ENCODE results near the gene SH3BGRL3. TPM values are rescaled to one million over a fixed set of nuclear protein-coding genes. Genes with fewer than 3 reads are reported as not detected.

Gene SH3BGRL3
- polyA plus RNA-seq, 1 donor from 2014 or later, result 12.8 TPM

DNA sequence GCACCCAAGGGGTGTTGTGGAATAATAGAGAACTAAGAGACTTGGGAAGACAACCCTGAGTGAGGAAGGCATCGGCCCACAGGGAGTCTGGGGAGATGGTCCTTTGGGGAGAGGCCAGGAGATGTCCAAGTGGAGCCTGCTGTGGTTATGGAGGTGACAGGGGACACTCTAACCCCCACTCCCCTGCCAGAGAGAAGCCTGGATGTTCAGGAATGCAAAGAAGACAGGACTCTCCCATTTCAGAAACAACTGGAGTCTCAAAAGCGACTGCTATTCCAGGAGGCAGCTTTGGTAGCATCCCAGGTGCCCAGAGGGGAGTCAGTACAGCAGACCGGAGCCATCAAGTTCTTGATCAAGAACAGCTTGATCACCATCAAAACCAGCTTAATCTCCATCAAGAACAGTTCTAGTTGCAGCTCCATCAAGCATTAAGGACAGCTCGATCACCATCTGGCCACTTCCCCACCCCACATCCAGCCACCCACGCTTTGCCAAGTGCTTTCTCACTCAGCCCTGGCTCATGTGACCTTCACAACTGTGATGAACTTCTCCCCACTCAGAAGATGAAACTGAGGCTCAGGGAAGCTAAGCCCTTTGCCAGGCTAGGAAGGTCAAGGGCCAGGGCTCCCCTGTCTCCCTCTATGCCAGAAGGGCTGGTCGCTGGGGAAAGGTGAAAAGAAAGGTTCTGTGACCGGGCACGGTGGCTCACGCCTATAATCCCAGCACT is 38.6 kb downstream of the SH3BGRL3 start:
- no peaks in the 10 kb centered on the region for H3K9me3 ChIP-seq (ENCODE audit: low read length)
- no peaks in the 10 kb centered on the region for H3K27me3 ChIP-seq (ENCODE audit: insufficient read depth, low read depth, low read length)
- no peaks in the 10 kb centered on the region for H3K36me3 ChIP-seq (ENCODE audit: insufficient read depth, low read length)
- TF ChIP-seq, protein P1, sequence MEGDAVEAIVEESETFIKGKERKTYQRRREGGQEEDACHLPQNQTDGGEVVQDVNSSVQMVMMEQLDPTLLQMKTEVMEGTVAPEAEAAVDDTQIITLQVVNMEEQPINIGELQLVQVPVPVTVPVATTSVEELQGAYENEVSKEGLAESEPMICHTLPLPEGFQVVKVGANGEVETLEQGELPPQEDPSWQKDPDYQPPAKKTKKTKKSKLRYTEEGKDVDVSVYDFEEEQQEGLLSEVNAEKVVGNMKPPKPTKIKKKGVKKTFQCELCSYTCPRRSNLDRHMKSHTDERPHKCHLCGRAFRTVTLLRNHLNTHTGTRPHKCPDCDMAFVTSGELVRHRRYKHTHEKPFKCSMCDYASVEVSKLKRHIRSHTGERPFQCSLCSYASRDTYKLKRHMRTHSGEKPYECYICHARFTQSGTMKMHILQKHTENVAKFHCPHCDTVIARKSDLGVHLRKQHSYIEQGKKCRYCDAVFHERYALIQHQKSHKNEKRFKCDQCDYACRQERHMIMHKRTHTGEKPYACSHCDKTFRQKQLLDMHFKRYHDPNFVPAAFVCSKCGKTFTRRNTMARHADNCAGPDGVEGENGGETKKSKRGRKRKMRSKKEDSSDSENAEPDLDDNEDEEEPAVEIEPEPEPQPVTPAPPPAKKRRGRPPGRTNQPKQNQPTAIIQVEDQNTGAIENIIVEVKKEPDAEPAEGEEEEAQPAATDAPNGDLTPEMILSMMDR (IDR thresholded peaks at IDR 0.05; ENCODE audit: poor library complexity, severe bottlenecking), result no peak
- TF ChIP-seq, protein P2, sequence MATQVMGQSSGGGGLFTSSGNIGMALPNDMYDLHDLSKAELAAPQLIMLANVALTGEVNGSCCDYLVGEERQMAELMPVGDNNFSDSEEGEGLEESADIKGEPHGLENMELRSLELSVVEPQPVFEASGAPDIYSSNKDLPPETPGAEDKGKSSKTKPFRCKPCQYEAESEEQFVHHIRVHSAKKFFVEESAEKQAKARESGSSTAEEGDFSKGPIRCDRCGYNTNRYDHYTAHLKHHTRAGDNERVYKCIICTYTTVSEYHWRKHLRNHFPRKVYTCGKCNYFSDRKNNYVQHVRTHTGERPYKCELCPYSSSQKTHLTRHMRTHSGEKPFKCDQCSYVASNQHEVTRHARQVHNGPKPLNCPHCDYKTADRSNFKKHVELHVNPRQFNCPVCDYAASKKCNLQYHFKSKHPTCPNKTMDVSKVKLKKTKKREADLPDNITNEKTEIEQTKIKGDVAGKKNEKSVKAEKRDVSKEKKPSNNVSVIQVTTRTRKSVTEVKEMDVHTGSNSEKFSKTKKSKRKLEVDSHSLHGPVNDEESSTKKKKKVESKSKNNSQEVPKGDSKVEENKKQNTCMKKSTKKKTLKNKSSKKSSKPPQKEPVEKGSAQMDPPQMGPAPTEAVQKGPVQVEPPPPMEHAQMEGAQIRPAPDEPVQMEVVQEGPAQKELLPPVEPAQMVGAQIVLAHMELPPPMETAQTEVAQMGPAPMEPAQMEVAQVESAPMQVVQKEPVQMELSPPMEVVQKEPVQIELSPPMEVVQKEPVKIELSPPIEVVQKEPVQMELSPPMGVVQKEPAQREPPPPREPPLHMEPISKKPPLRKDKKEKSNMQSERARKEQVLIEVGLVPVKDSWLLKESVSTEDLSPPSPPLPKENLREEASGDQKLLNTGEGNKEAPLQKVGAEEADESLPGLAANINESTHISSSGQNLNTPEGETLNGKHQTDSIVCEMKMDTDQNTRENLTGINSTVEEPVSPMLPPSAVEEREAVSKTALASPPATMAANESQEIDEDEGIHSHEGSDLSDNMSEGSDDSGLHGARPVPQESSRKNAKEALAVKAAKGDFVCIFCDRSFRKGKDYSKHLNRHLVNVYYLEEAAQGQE (IDR thresholded peaks at IDR 0.05; ENCODE audit: borderline replicate concordance), result no peak
- no peak for TF ChIP-seq POLR2AphosphoS5 (IDR thresholded peaks at IDR 0.05)
- TF ChIP-seq TAF1 (IDR thresholded peaks at IDR 0.05; ENCODE audit: low read depth), result no peak
- TF ChIP-seq MXI1 (conservative IDR thresholded peaks at IDR 0.05; ENCODE audit: poor library complexity, severe bottlenecking), result no peak
- TF ChIP-seq SMC3 (conservative IDR thresholded peaks at IDR 0.05; ENCODE audit: poor library complexity), result no peak
- TF ChIP-seq EZH2 (IDR thresholded peaks at IDR 0.05; ENCODE audit: borderline replicate concordance, insufficient read depth, low read length, poor library complexity, severe bottlenecking), result no peak
- no peak for TF ChIP-seq RAD21 (conservative IDR thresholded peaks at IDR 0.05)
- no peak for TF ChIP-seq EP300 (conservative IDR thresholded peaks at IDR 0.05; ENCODE audit: poor library complexity, severe bottlenecking)
- H3K79me2 ChIP-seq (replicated peaks; ENCODE audit: insufficient read depth, low read length), result no peaks in the 10 kb centered on the region
- no peak overlapping the region for H3K27ac ChIP-seq (ENCODE audit: low read length)
- H3F3A ChIP-seq (ENCODE audit: insufficient read depth, low read length, poor library complexity, severe bottlenecking), result no peaks in the 10 kb centered on the region
- H3K4me2 ChIP-seq (ENCODE audit: low read length), result no peak overlapping the region
- H2AFZ ChIP-seq (ENCODE audit: low read depth, low read length), result no peak overlapping the region
- no peaks in the 10 kb centered on the region for H3K9me2 ChIP-seq (ENCODE audit: insufficient read depth, low read length)
- H4K20me1 ChIP-seq (ENCODE audit: insufficient read depth), result no peaks in the 10 kb centered on the region
- H3K9ac ChIP-seq (ENCODE audit: low read length), result no peak overlapping the region
- no peak overlapping the region for H3K4me3 ChIP-seq (ENCODE audit: low read length)

DNA sequence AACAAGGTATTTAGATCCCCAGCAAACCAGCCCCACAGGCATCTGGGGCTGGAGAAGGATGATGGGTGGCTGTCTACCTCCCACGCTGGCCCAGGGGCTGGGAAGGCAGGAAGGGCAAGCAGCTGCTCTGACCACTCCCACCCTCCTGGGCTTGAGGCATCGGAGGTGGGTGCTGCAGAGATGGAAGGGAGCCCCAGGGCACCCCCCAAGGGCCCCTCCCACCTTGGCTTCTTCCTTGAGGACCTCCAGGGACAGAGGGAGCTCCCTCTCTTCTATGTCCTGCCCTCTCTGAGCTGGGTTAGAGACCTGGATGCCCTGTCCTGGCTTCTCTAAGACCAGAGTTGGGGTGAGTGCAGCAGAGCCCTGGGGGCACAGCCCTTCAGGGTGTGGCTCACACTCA is 41.0 kb downstream of the SH3BGRL3 start:
- H3K9me3 ChIP-seq (ENCODE audit: low read length), result no peaks in the 10 kb centered on the region
- no peak overlapping the region for H3K9ac ChIP-seq (ENCODE audit: low read length)
- H4K20me1 ChIP-seq (ENCODE audit: insufficient read depth), result no peaks in the 10 kb centered on the region
- no peaks in the 10 kb centered on the region for H3K27me3 ChIP-seq (ENCODE audit: insufficient read depth, low read depth, low read length)
- no peaks in the 10 kb centered on the region for H3K36me3 ChIP-seq (ENCODE audit: insufficient read depth, low read length)
- H3K79me2 ChIP-seq (replicated peaks; ENCODE audit: insufficient read depth, low read length), result no peaks in the 10 kb centered on the region
- no peak overlapping the region for H3K4me2 ChIP-seq (ENCODE audit: low read length)
- no peaks in the 10 kb centered on the region for H3F3A ChIP-seq (ENCODE audit: insufficient read depth, low read length, poor library complexity, severe bottlenecking)
- no peak overlapping the region for H2AFZ ChIP-seq (ENCODE audit: low read depth, low read length)
- TF ChIP-seq EZH2 (IDR thresholded peaks at IDR 0.05; ENCODE audit: borderline replicate concordance, insufficient read depth, low read length, poor library complexity, severe bottlenecking), result no peak
- no peak overlapping the region for H3K27ac ChIP-seq (ENCODE audit: low read length)
- no peaks in the 10 kb centered on the region for H3K9me2 ChIP-seq (ENCODE audit: insufficient read depth, low read length)
- no peak overlapping the region for H3K4me3 ChIP-seq (ENCODE audit: low read length)
